ENCODE results near the gene ARID1B. TPM values are rescaled to one million over a fixed set of nuclear protein-coding genes. Genes with fewer than 3 reads are reported as not detected.
A peak's percentile ranks its signal among the peaks of the same experiment; 100 is the strongest.

Gene ARID1B
- total RNA-seq, 1 experiment from 2014 or later: 58.8 TPM

DNA sequence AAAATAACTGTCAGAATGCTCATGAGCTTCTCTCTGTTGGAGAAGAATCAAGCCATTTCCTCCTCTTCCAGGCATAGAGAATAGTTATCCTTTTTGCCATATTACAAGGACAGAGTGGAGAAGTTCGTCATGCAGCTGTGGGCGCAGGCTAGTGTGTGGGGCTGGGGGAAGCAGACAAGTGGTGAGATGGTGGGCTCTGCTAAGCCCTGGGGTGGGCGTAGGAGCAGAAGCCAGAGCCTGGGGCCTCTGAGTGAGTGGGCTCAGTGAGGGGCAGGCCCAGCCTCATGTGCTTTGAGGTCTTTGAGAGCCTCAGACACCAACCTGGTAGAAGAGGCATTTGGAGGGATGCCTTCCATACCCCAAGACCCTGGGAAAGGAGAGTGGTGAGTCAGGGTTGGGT, 19.4 kb downstream of the ARID1B start:
- DNase-seq: no peak
- Histone ChIP-seq H3K4me1 (no peaks in the 10 kb centered on the region), H3K27me3 (replicated peaks; ENCODE audit: control insufficient read depth, insufficient read depth, low read length) (no peaks in the 10 kb centered on the region), H3K36me3 (ENCODE audit: control insufficient read depth, insufficient read depth, low read length) (no peaks in the 10 kb centered on the region), H3K4me3 (ENCODE audit: low read depth, low read length) (no peak overlapping the region), H3K9me3 (no peaks in the 10 kb centered on the region)
- ChIA-PET POLR2A (no interaction called here), CTCF (no interaction called here)
- Mint-ChIP-seq H3K36me3 (ENCODE audit: insufficient read depth, unreplicated experiment) (peaks cover under 1% of the 10 kb centered on the region), H3K4me3 (ENCODE audit: unreplicated experiment) (no peak overlapping the region), H3K27ac (ENCODE audit: unreplicated experiment) (no peak overlapping the region), H3K4me1 (ENCODE audit: low read depth, unreplicated experiment) (peaks cover 9% of the 10 kb centered on the region), H3K9me3 (ENCODE audit: unreplicated experiment) (no peaks in the 10 kb centered on the region), H3K27me3 (ENCODE audit: insufficient read depth, unreplicated experiment) (no peaks in the 10 kb centered on the region)
- TF ChIP-seq, protein P1, sequence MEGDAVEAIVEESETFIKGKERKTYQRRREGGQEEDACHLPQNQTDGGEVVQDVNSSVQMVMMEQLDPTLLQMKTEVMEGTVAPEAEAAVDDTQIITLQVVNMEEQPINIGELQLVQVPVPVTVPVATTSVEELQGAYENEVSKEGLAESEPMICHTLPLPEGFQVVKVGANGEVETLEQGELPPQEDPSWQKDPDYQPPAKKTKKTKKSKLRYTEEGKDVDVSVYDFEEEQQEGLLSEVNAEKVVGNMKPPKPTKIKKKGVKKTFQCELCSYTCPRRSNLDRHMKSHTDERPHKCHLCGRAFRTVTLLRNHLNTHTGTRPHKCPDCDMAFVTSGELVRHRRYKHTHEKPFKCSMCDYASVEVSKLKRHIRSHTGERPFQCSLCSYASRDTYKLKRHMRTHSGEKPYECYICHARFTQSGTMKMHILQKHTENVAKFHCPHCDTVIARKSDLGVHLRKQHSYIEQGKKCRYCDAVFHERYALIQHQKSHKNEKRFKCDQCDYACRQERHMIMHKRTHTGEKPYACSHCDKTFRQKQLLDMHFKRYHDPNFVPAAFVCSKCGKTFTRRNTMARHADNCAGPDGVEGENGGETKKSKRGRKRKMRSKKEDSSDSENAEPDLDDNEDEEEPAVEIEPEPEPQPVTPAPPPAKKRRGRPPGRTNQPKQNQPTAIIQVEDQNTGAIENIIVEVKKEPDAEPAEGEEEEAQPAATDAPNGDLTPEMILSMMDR (IDR thresholded peaks at IDR 0.05; ENCODE audit: insufficient read depth in 1 of 2, low read depth in 1 of 2, low read length in 1 of 2, severe bottlenecking in 1 of 2, unreplicated experiment in 1 of 2): no peak
- intact Hi-C loops (cut with micrococcal nuclease; ENCODE audit: unreplicated experiment): no loop called here
- BruUV-seq (replicated peaks): no TSS peak

DNA sequence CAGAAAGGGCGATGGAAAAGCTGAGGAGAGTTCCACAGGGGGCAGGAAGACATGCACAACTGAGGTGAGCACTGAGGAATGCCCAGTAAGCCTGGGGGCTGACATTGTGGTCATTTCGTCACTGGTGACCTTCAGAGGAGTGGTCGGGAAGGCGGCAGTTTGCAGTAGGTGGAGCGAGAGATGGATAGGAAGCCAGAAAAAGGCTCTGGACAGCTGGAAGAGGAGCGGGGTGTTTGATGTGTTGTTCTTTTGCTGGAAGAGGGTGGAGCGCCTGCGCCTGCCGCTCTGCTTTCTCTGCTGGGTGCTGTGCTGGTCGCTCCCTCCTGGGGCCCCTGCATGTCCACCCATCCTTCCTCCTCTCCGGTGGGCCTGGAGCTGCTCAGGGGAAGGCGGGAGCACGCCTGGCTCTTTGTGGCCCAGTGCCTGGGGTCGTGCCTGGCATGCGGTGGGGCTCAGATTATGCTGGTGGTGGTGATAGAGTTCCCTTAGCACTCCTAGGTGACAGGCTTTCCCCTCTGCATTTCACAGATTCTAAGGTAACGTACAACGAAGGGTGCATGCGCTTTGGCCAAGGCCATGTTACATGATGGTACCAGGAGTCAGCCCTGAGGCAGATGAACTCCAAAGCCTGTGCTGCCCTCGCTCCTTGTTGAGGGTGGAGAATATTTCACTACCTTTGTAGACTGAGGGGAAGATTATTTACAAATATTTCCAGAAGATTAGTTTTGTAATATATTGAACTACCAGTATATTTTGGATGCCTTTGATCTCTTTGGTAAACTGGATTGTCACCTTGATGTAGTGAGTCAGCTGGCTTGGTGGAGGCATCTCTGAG, 20.9 kb downstream of the ARID1B start:
- TF ChIP-seq, protein P1 (IDR thresholded peaks at IDR 0.05; ENCODE audit: insufficient read depth in 1 of 2, low read depth in 1 of 2, low read length in 1 of 2, severe bottlenecking in 1 of 2, unreplicated experiment in 1 of 2): no peak
- Histone ChIP-seq H3K27me3 (replicated peaks; ENCODE audit: control insufficient read depth, insufficient read depth, low read length) (no peaks in the 10 kb centered on the region), H3K4me3 (ENCODE audit: low read depth, low read length) (no peak overlapping the region), H3K4me1 (no peaks in the 10 kb centered on the region), H3K36me3 (ENCODE audit: control insufficient read depth, insufficient read depth, low read length) (no peaks in the 10 kb centered on the region), H3K9me3 (no peaks in the 10 kb centered on the region)
- Mint-ChIP-seq H3K9me3 (ENCODE audit: unreplicated experiment) (no peaks in the 10 kb centered on the region), H3K4me1 (ENCODE audit: low read depth, unreplicated experiment) (peaks cover 9% of the 10 kb centered on the region), H3K36me3 (ENCODE audit: insufficient read depth, unreplicated experiment) (no peaks in the 10 kb centered on the region), H3K27me3 (ENCODE audit: insufficient read depth, unreplicated experiment) (no peaks in the 10 kb centered on the region), H3K27ac (ENCODE audit: unreplicated experiment) (peak overlapping the region; percentile 27), H3K4me3 (ENCODE audit: unreplicated experiment) (no peak overlapping the region)
- CTCF ChIA-PET: no interaction called here
- intact Hi-C loops (cut with micrococcal nuclease; ENCODE audit: unreplicated experiment): no loop called here
- POLR2A ChIA-PET: no interaction called here
- no peak for DNase-seq
- no TSS peak for BruUV-seq (replicated peaks)

DNA sequence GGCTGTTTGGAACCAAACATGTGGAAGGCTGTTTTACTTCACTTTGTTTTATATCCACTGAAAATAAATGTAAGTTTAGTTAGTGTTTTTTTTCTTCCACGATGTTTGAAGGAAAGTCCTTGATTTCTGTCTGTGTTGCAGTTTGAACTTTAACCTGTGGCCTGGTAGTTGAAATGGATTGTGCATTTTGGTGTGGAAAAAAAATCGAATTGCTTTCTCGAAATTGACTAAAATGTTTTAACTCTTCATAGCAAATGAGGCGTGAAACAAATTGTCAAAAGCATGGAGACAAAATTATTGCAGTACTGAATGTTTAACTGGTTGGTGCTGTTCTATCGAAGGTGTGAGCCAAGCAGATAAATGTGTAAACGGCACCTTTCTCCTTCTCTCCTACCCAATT, 24.5 kb downstream of the ARID1B start:
- BruUV-seq (replicated peaks): no TSS peak
- Histone ChIP-seq H3K9me3 (no peaks in the 10 kb centered on the region), H3K4me1 (no peaks in the 10 kb centered on the region), H3K27me3 (replicated peaks; ENCODE audit: control insufficient read depth, insufficient read depth, low read length) (no peaks in the 10 kb centered on the region), H3K4me3 (ENCODE audit: low read depth, low read length) (no peak overlapping the region), H3K36me3 (ENCODE audit: control insufficient read depth, insufficient read depth, low read length) (no peaks in the 10 kb centered on the region)
- peaks cover 9% of the 10 kb centered on the region for H3K4me1 Mint-ChIP-seq (ENCODE audit: low read depth, unreplicated experiment)
- TF ChIP-seq, protein P1 (IDR thresholded peaks at IDR 0.05; ENCODE audit: insufficient read depth in 1 of 2, low read depth in 1 of 2, low read length in 1 of 2, severe bottlenecking in 1 of 2, unreplicated experiment in 1 of 2): no peak
- intact Hi-C loops (cut with micrococcal nuclease; ENCODE audit: unreplicated experiment): no loop called here
- H3K9me3 Mint-ChIP-seq (ENCODE audit: unreplicated experiment): no peaks in the 10 kb centered on the region
- H3K4me3 Mint-ChIP-seq (ENCODE audit: unreplicated experiment): no peak overlapping the region
- DNase-seq: no peak
- no peak overlapping the region for H3K27ac Mint-ChIP-seq (ENCODE audit: unreplicated experiment)
- no peaks in the 10 kb centered on the region for H3K27me3 Mint-ChIP-seq (ENCODE audit: insufficient read depth, unreplicated experiment)
- H3K36me3 Mint-ChIP-seq (ENCODE audit: insufficient read depth, unreplicated experiment): no peaks in the 10 kb centered on the region
- CTCF ChIA-PET: no interaction called here
- POLR2A ChIA-PET: no interaction called here

Measured in Caco-2 (cell line).